ENCODE results near the gene TRIL. TPM values are rescaled to one million over a fixed set of nuclear protein-coding genes. Genes with fewer than 3 reads are reported as not detected.

The TRIL gene
- total RNA-seq, 1 donor from 2014 or later = 0.75 TPM

DNA sequence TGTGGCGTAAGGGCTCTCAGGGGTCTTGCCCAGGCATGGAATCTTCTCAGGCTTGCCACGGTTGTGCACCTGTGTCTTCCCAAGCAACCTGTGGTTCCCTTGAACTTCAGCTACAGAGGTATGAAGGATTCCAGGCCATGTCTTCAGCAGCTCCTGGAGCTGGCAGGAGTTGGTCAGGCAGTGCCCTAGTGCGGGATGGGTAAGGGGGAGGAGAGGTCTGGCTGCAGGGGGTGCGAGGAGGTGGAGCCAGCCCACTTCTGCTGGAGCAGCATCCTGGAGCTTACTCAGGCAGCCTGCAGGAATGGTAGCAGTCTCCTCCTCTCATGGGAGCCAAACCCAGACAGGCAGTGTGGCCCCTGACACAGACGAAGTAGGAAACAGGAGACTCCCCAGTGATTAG, 3.8 kb upstream of the TRIL start:
- no peak for DNase-seq (ENCODE audit: low read depth)
- Histone ChIP-seq H3K36me3 (ENCODE audit: control insufficient read depth, insufficient read depth, low read length) (no peaks in the 10 kb centered on the region), H3K4me3 (ENCODE audit: low read depth, low read length) (no peak overlapping the region), H3K27me3 (ENCODE audit: control insufficient read depth, insufficient read depth, low read length) (peaks cover 21% of the 10 kb centered on the region)
- TF ChIP-seq, protein P1, sequence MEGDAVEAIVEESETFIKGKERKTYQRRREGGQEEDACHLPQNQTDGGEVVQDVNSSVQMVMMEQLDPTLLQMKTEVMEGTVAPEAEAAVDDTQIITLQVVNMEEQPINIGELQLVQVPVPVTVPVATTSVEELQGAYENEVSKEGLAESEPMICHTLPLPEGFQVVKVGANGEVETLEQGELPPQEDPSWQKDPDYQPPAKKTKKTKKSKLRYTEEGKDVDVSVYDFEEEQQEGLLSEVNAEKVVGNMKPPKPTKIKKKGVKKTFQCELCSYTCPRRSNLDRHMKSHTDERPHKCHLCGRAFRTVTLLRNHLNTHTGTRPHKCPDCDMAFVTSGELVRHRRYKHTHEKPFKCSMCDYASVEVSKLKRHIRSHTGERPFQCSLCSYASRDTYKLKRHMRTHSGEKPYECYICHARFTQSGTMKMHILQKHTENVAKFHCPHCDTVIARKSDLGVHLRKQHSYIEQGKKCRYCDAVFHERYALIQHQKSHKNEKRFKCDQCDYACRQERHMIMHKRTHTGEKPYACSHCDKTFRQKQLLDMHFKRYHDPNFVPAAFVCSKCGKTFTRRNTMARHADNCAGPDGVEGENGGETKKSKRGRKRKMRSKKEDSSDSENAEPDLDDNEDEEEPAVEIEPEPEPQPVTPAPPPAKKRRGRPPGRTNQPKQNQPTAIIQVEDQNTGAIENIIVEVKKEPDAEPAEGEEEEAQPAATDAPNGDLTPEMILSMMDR (IDR thresholded peaks at IDR 0.05; ENCODE audit: insufficient read depth, low read length, poor library complexity, severe bottlenecking) = no peak

DNA sequence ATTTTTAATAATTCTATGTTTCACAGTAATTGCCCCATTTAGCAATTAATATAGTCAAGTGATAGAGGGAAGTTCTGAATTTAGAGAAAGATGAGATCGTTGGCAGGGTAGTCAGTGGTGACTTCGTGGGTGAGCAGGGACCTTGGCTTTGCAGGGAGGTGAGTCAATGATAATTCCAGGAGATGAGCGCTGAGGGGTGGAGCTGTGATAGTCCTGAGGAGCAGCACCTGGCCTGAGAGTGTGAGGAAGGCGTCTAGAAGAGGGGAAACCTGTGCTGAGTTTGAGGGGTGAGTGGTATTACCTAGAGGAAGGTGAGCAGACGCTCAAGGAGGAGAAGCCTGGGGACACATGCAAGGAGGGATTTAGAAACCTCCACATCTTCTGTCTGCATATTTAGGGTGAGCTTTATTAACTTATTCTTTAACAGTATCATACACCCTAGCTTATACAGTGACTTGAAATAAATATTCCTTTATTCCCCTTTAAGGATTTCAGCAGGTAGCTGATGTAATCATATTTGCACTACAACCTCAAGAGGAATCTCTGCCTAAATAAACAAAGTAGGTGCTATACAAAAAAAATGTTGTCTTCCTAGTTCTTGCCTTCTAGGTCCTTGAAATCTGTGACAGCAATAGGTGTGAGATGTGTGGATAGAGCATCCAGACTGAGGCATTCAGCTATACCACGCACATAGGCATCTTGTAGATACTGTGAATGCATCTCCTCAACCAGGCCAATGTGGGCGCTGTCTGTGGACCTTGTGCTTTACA, 2.1 kb upstream of the TRIL start:
- DNase-seq (ENCODE audit: low read depth) = no peak
- H3K27me3 ChIP-seq (ENCODE audit: control insufficient read depth, insufficient read depth, low read length) = peaks cover 38% of the 10 kb centered on the region
- no peaks in the 10 kb centered on the region for H3K36me3 ChIP-seq (ENCODE audit: control insufficient read depth, insufficient read depth, low read length)
- TF ChIP-seq, protein P1 (IDR thresholded peaks at IDR 0.05; ENCODE audit: insufficient read depth, low read length, poor library complexity, severe bottlenecking) = no peak
- H3K4me3 ChIP-seq (ENCODE audit: low read depth, low read length) = no peak overlapping the region

DNA sequence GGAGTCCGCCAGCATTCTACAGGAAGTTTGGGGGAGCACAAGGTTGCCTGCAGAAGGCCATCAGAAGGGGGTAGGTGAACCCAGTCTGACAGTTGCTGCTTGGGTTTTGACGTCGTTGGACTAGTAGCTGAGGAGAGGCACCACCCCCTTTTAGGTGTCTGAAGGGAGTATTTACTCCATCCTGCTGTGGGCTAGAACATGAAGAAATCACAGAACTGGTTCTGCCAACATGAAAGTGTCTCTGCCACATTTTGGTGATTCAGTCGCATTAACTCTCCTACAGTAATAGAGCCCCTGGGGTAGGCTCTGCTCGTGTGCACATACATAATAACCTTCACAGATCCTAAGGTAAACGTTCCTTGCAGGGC, 834 bp upstream of the TRIL start:
- TF ChIP-seq, protein P1 (IDR thresholded peaks at IDR 0.05; ENCODE audit: insufficient read depth, low read length, poor library complexity, severe bottlenecking) = no peak
- Histone ChIP-seq H3K36me3 (ENCODE audit: control insufficient read depth, insufficient read depth, low read length) (no peaks in the 10 kb centered on the region), H3K4me3 (ENCODE audit: low read depth, low read length) (no peak overlapping the region), H3K27me3 (ENCODE audit: control insufficient read depth, insufficient read depth, low read length) (peaks cover 41% of the 10 kb centered on the region)
- DNase-seq (ENCODE audit: low read depth) = no peak

DNA sequence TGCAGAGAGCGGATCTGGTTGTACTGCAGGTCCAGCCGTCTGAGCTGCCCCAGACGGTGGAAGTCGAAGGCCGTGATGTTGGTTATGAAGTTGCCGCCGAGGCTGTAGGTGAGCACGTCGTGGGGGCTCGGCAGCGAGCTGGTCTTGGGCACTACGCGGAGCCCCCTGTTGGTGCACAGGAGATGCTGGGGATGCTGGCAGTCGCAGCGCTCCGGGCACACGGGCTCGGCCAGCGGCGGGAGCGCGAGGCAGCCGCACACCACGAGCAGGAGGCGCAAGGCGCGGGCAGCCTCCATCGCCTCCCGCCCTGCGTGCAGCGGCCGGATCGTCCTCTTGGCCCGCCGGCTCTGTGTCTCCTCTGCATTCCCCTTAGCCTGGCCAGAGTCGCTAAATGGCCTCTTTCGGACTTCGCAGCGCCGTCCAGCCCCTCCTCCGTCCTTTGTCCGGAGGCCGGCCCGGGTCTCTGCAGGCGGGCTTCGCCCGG, 337 bp downstream of the TRIL start:
- Histone ChIP-seq H3K4me3 (ENCODE audit: low read depth, low read length) (peak overlapping the region; percentile 35), H3K27me3 (ENCODE audit: control insufficient read depth, insufficient read depth, low read length) (peaks cover 41% of the 10 kb centered on the region), H3K36me3 (ENCODE audit: control insufficient read depth, insufficient read depth, low read length) (no peaks in the 10 kb centered on the region)
- TF ChIP-seq, protein P1 (IDR thresholded peaks at IDR 0.05; ENCODE audit: insufficient read depth, low read length, poor library complexity, severe bottlenecking) = no peak
- DNase-seq (ENCODE audit: low read depth) = no peak

DNA sequence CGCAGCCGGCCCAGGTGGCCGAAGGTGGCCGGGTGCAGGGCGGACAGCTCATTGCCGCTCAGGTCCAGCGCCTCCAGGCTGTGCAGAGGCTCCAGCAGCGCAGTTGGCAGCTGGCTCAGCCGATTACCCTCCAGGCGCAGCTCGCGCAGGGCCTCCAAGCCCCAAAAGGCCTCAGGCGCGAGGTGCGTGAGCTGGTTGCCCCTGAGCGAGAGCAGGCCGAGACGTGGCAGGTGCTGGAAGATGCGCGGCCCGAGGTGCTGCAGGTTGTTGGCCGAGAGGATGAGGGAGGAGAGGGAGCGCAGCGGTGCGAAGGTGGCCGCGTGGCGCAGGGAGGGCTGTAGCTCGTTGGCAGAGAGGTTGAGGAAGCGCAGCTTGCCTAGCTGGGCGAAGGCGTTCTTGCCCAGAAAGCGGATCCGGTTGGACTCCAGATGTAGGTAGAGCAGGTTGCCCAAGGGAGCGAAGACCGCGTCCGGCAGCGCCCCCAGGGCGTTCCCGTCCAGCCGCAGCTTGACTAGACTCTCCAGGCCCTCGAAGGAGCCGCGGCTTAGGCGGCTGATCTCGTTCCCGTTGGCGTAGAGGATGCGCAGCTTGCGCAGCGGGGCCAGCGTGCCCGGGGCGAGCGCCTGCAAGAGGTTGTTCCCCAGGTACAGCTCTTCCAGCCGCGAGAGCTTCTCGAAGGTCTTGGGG, 923 bp downstream of the TRIL start:
- Histone ChIP-seq H3K27me3 (ENCODE audit: control insufficient read depth, insufficient read depth, low read length) (peaks cover 41% of the 10 kb centered on the region), H3K36me3 (ENCODE audit: control insufficient read depth, insufficient read depth, low read length) (no peaks in the 10 kb centered on the region), H3K4me3 (ENCODE audit: low read depth, low read length) (peak overlapping the region; percentile 48)
- DNase-seq (ENCODE audit: low read depth) = no peak
- TF ChIP-seq, protein P1 (IDR thresholded peaks at IDR 0.05; ENCODE audit: insufficient read depth, low read length, poor library complexity, severe bottlenecking) = no peak

All from kidney epithelial cell (primary cell).